Activated T-cell treated with anti-CD3 and anti-CD28 coated beads, Interleukin-2, amount 50 U/mL, for 72 hours (primary cell): ENCODE data around the gene DNM3. TPM values are rescaled to one million over a fixed set of nuclear protein-coding genes. Genes with fewer than 3 reads are reported as not detected.

Experiments used
- ATAC-seq, 2 donors: fragments of 150-1000 bp; cut with Tn5 transposase; replicated peaks in 1 of 2; 2 replicates each; pipeline ENCODE4 v1.10.0; 2021; ENCODE audit warnings: moderate library complexity in 2 of 2, mild to moderate bottlenecking in 1 of 2
- DNase-seq, 2 donors: peaks; one replicate each; pipeline ENCODE4 v3.0.0; 2021 to 2022; ENCODE audit warnings: mixed read lengths in 1 of 2
- H3K27ac Mint-ChIP-seq: one replicate; pipeline ENCODE4 v1.8.0; 2022; ENCODE audit warnings: mild to moderate bottlenecking, moderate library complexity, mixed read lengths
- H3K27me3 Mint-ChIP-seq: one replicate; pipeline ENCODE4 v1.8.0; 2022; ENCODE audit warnings: low read depth, mixed read lengths
- H3K36me3 Mint-ChIP-seq, 2 donors: one replicate each; pipeline ENCODE4 v1.8.0; 2022; ENCODE audit warnings: mixed read lengths in 2 of 2, mild to moderate bottlenecking in 1 of 2; ENCODE audit not compliant: insufficient read depth in 2 of 2
- H3K4me1 Mint-ChIP-seq: one replicate; pipeline ENCODE4 v1.8.0; 2022; ENCODE audit warnings: low read depth, mixed read lengths
- H3K4me3 Mint-ChIP-seq, 2 donors: one replicate each; pipeline ENCODE4 v1.8.0; 2022; ENCODE audit warnings: mild to moderate bottlenecking in 2 of 2, mixed read lengths in 2 of 2, moderate library complexity in 2 of 2
- H3K9me3 Mint-ChIP-seq, 2 donors: one replicate each; pipeline ENCODE4 v1.8.0; 2022; ENCODE audit warnings: mixed read lengths in 2 of 2
- total RNA-seq, 2 donors: library from RNA; stranded (reverse); gene quantifications; one replicate each; pipeline ENCODE4 v1.2.3, GENCODE V29; 2022

DNM3 gene
- total RNA-seq, 2 donors from 2014 or later, result 1.5 to 3.4 TPM

DNA sequence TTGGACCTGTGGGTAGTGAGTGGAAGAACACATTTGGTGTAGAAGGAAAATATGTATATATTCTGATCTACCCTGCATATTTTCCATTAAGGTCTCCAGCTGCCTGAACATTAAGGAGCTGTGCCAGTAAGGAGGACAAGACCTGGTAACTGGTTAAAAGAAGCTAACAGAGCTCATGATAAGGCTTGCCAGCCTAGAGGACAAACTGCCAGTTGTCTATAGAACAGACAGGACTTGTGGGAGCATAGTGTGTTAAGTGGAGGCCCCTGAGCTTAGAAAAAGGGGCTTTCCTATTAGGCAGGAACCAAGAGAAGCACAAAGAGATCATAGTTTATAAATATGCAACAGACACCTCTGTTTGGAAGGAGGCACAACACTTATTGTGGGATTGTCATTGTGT is 23.0 kb downstream of the DNM3 start:
- Mint-ChIP-seq H3K27ac (no peak overlapping the region), H3K27me3 (no peaks in the 10 kb centered on the region), H3K9me3 (no peaks in the 10 kb centered on the region), H3K4me1 (no peaks in the 10 kb centered on the region), H3K36me3 (no peaks in the 10 kb centered on the region), H3K4me3 (no peak overlapping the region)
- DNase-seq (no peak), ATAC-seq (no peak)

DNA sequence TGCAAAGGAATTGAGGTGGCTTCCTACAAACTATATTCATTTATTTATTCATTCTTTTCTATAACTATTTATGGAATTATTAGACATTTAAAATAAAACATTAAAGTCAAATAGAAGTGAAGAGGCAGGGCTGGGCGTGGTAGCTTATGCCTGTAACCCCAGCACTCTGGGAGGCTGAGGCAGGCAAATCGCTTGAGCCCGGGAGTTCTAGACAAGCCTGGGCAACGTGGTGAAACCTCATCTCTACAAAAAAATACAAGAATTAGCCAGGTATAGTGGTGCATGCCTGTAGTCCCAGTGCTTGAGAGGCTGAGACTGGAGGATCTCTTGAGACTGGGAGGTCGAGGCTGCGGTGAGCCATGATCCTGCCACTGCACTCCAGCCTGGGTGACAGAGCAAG is 23.8 kb downstream of the DNM3 start:
- Mint-ChIP-seq H3K27ac (no peak overlapping the region), H3K9me3 (no peaks in the 10 kb centered on the region), H3K36me3 (no peaks in the 10 kb centered on the region), H3K27me3 (no peaks in the 10 kb centered on the region), H3K4me3 (no peak overlapping the region), H3K4me1 (no peaks in the 10 kb centered on the region)
- no peak for DNase-seq
- ATAC-seq, result no peak

- H3K27me3 Mint-ChIP-seq, result no peaks in the 10 kb centered on the region
- DNase-seq (no peak), ATAC-seq (no peak)
- no peak overlapping the region for H3K4me3 Mint-ChIP-seq
- no peaks in the 10 kb centered on the region for H3K4me1 Mint-ChIP-seq
- no peaks in the 10 kb centered on the region for H3K36me3 Mint-ChIP-seq
- no peaks in the 10 kb centered on the region for H3K9me3 Mint-ChIP-seq
- no peak overlapping the region for H3K27ac Mint-ChIP-seq
These were observed 25.9 kb downstream of the DNM3 start for GRCh38 chr1:171867236-171867635.

GRCh38 chr1:171868217-171868803 is 27.0 kb downstream of the DNM3 start:
- Mint-ChIP-seq H3K9me3 (no peaks in the 10 kb centered on the region), H3K27ac (no peak overlapping the region), H3K4me1 (no peaks in the 10 kb centered on the region), H3K4me3 (no peak overlapping the region), H3K36me3 (no peaks in the 10 kb centered on the region), H3K27me3 (no peaks in the 10 kb centered on the region)
- no peak for ATAC-seq
- no peak for DNase-seq

- H3K27ac Mint-ChIP-seq, result no peak overlapping the region
These were observed 27.8 kb downstream of the DNM3 start for GRCh38 chr1:171869097-171869496.

GRCh38 chr1:171871848-171872247 is 30.6 kb downstream of the DNM3 start:
- Mint-ChIP-seq H3K9me3 (no peaks in the 10 kb centered on the region), H3K4me3 (no peak overlapping the region), H3K27me3 (peaks cover 7% of the 10 kb centered on the region), H3K36me3 (no peaks in the 10 kb centered on the region), H3K4me1 (no peaks in the 10 kb centered on the region), H3K27ac (no peak overlapping the region)
- DNase-seq (no peak), ATAC-seq (no peak)

More at GRCh38 chr1:171869097-171869496, 27.8 kb downstream of the DNM3 start:
- DNase-seq (no peak), ATAC-seq (no peak)
- Mint-ChIP-seq H3K27me3 (no peaks in the 10 kb centered on the region), H3K4me1 (no peaks in the 10 kb centered on the region), H3K36me3 (no peaks in the 10 kb centered on the region), H3K4me3 (no peak overlapping the region), H3K9me3 (no peaks in the 10 kb centered on the region)

DNA sequence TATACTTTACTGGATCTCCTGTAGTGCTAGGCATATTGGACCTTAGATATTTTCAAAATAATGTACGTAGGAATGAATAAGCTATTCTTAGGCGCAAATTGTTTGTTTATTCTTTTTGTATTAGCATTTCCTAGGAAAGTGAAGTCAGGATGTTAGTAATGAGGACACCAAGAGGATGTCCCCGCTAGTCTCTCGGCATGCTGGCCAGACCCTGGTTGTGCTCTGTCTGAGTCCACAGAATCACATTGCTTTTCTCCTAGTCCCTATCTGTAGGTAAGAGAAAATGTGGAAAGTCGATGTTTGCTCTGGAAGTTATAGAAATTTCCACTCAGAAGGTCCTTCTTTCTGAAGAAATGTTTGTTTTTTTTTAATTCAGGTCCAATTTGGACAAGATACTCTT is 31.1 kb downstream of the DNM3 start:
- no peak overlapping the region for H3K4me3 Mint-ChIP-seq
- H3K9me3 Mint-ChIP-seq, result no peaks in the 10 kb centered on the region
- H3K27me3 Mint-ChIP-seq, result peaks cover 7% of the 10 kb centered on the region
- DNase-seq (no peak), ATAC-seq (no peak)
- no peak overlapping the region for H3K27ac Mint-ChIP-seq
- H3K36me3 Mint-ChIP-seq, result no peaks in the 10 kb centered on the region
- H3K4me1 Mint-ChIP-seq, result peaks cover 2% of the 10 kb centered on the region

DNA sequence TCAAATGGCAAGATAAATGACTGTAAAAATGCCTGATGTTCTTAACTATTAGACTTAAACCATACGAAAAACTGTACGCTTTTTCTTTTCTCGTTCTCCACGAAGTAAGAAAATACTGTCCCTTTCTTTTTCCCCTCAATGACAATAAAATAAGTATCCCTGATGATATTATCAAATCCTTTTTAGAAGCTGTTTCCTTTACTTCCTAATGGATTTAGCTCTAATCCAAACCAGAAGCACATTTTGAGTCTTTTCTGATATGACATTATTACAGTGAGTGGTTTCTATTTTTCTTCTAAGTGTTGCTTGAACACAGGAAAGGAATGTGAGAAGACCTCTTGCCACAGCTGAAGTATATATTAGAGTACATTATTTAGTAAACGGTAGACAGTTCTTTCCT is 32.4 kb downstream of the DNM3 start:
- no peaks in the 10 kb centered on the region for H3K9me3 Mint-ChIP-seq
- no peak for DNase-seq
- no peak overlapping the region for H3K4me3 Mint-ChIP-seq
- peaks cover 7% of the 10 kb centered on the region for H3K27me3 Mint-ChIP-seq
- ATAC-seq, result no peak
- peaks cover 6% of the 10 kb centered on the region for H3K4me1 Mint-ChIP-seq
- no peaks in the 10 kb centered on the region for H3K36me3 Mint-ChIP-seq
- H3K27ac Mint-ChIP-seq, result no peak overlapping the region

DNA sequence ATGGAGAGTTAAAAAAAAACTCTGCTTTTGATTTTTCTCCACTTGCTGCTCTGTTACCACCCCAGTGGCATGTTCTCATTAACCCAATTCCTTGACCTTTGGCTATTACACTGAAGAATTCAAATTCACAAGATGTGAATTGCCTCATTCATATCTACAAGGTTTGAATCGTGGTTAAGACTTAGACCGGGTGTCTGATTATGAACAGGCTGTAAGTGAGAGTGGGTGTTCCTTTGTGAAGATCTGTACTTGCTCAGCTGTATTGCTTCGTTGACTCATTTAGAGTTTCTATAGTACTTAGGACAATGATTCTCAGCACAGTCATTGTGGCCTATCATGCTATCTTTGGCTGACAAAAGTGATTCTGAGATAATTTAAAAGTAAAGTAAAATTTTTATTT is 36.4 kb downstream of the DNM3 start:
- Mint-ChIP-seq H3K27ac (no peak overlapping the region), H3K9me3 (no peaks in the 10 kb centered on the region), H3K27me3 (peaks cover 7% of the 10 kb centered on the region), H3K36me3 (no peaks in the 10 kb centered on the region), H3K4me3 (no peak overlapping the region), H3K4me1 (peaks cover 6% of the 10 kb centered on the region)
- DNase-seq (peak in 1 of 2 donors; percentile 1), ATAC-seq (peak; percentile 100)

GRCh38 chr1:171879556-171879955 is 38.3 kb downstream of the DNM3 start:
- Mint-ChIP-seq H3K27ac (no peak overlapping the region), H3K4me1 (peaks cover 21% of the 10 kb centered on the region), H3K9me3 (no peaks in the 10 kb centered on the region), H3K4me3 (no peak overlapping the region), H3K36me3 (no peaks in the 10 kb centered on the region), H3K27me3 (peaks cover 7% of the 10 kb centered on the region)
- DNase-seq, result no peak
- no peak for ATAC-seq

- Mint-ChIP-seq H3K4me3 (no peak overlapping the region), H3K27me3 (peaks cover 4% of the 10 kb centered on the region), H3K27ac (no peak overlapping the region), H3K36me3 (no peaks in the 10 kb centered on the region), H3K9me3 (no peaks in the 10 kb centered on the region), H3K4me1 (peaks cover 23% of the 10 kb centered on the region)
- no peak for ATAC-seq
- no peak for DNase-seq
These were observed 40.1 kb downstream of the DNM3 start for GRCh38 chr1:171881442-171881841.

- peak; percentile 39 to 55 for DNase-seq
- Mint-ChIP-seq H3K9me3 (no peaks in the 10 kb centered on the region), H3K36me3 (no peaks in the 10 kb centered on the region), H3K27ac (peak overlapping the region; percentile 73), H3K4me1 (peaks cover 17% of the 10 kb centered on the region), H3K4me3 (peak overlapping the region in 1 of 2 donors; percentile 4), H3K27me3 (no peaks in the 10 kb centered on the region)
- peak; percentile 97 for ATAC-seq
These were observed 42.6 kb downstream of the DNM3 start for GRCh38 chr1:171883849-171884248.

DNA sequence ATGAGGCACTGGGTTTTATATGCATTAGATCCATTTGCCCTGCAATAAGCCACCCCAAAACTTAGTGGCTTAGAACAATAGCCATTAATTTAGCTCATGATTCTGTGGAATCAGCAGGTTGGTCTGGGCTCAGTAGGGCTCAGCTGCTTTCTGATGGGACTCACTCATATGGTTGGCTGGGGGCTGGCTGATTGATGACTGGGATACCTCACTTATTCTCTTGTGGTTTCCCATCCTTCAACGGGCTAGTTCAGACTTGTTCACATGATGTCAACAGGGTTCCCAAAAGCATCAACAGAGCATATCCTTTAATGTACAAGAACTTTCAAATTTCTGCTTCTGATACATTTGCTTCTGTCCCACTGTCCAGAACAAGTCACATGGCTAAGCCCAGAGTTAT is 43.2 kb downstream of the DNM3 start:
- H3K4me3 Mint-ChIP-seq, result peak overlapping the region in 1 of 2 donors; percentile 8
- DNase-seq, result peak; percentile 5 to 11
- H3K9me3 Mint-ChIP-seq, result no peaks in the 10 kb centered on the region
- ATAC-seq, result peak; percentile 47 to 49
- H3K27ac Mint-ChIP-seq, result no peak overlapping the region
- H3K4me1 Mint-ChIP-seq, result peaks cover 17% of the 10 kb centered on the region
- no peaks in the 10 kb centered on the region for H3K27me3 Mint-ChIP-seq
- H3K36me3 Mint-ChIP-seq, result no peaks in the 10 kb centered on the region

- peaks cover 0 to 2% of the 10 kb centered on the region in 2 donors for H3K36me3 Mint-ChIP-seq
- DNase-seq (no peak), ATAC-seq (no peak)
- no peaks in the 10 kb centered on the region for H3K9me3 Mint-ChIP-seq
- no peaks in the 10 kb centered on the region for H3K27me3 Mint-ChIP-seq
- H3K27ac Mint-ChIP-seq, result no peak overlapping the region
- no peaks in the 10 kb centered on the region for H3K4me1 Mint-ChIP-seq
- H3K4me3 Mint-ChIP-seq, result no peak overlapping the region
These were observed 48.8 kb downstream of the DNM3 start for GRCh38 chr1:171890131-171890530.
